ENCODE results near the gene THOC6. TPM values are rescaled to one million over a fixed set of nuclear protein-coding genes. Genes with fewer than 3 reads are reported as not detected.

THOC6 gene
- 36.6 and 40.1 TPM in 2 replicates for total RNA-seq
- long read RNA-seq, transcript THOC6-202 (13 exons, 1,419 nt) = major isoform, 23 of 31 reads
- long read RNA-seq, partial matches to known transcripts = 3 of 31 reads
- long read RNA-seq, other reads (novel, unspliced or antisense) = 4 of 31 reads

DNA sequence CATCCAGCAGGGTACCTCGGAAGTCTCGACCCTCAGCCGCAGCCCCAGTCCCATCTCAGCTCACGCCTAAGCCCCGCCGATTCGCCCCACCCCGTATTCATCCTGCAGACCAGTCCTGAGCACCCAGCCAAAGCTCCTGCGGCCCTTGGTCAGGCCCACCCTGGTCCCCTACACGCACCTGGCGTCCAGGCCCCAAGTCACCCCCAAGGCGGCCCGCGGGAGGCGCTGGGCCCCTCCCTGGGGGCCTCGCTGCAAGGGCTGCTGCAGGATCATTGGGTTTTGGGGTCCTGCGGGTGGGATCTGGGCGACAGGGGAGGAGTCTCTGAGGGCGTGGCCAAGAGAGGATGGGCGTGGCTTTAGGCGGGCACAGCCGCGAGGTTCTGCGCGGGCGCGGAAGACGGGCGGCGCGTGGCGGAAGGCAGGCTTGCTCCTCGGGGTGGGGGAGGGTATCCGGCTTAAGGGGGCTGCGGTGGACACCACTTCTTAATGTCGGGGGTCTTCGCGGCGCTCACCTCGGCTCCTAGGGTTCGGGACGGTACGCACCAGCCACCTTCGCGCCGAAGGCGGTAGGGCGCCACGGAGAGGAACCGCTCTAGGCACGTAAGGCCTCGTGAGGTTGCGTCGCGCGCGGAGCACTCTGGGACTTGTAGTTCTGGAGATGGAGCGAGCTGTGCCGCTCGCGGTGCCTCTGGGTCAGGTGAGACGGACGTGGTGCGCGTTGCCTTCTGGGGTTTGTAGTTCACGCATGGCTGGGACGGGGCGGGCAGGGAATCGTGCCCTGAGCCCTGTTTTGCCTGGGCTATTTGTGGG is at the start of gene THOC6, which contains the start of gene HCFC1R1:
Gene THOC6 (plus strand): TSS at position 367 of the 810 bp plus-strand sequence. CDS start 292 bp downstream, at position 659.
Gene HCFC1R1 (minus strand): TSS at position 274 of the 810 bp plus-strand sequence. CDS start 1 bp downstream, at position 273.
- TF ChIP-seq, protein P1, sequence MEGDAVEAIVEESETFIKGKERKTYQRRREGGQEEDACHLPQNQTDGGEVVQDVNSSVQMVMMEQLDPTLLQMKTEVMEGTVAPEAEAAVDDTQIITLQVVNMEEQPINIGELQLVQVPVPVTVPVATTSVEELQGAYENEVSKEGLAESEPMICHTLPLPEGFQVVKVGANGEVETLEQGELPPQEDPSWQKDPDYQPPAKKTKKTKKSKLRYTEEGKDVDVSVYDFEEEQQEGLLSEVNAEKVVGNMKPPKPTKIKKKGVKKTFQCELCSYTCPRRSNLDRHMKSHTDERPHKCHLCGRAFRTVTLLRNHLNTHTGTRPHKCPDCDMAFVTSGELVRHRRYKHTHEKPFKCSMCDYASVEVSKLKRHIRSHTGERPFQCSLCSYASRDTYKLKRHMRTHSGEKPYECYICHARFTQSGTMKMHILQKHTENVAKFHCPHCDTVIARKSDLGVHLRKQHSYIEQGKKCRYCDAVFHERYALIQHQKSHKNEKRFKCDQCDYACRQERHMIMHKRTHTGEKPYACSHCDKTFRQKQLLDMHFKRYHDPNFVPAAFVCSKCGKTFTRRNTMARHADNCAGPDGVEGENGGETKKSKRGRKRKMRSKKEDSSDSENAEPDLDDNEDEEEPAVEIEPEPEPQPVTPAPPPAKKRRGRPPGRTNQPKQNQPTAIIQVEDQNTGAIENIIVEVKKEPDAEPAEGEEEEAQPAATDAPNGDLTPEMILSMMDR (IDR thresholded peaks at IDR 0.05) = no peak
- peaks cover 33% of the 10 kb centered on the region for H3K4me1 Mint-ChIP-seq (ENCODE audit: unreplicated experiment)
- H3K27me3 Mint-ChIP-seq (ENCODE audit: unreplicated experiment) = peaks cover 2% of the 10 kb centered on the region
- peak; percentile 97 for DNase-seq (ENCODE audit: extremely low spot score, unreplicated experiment)
- peaks cover 2% of the 10 kb centered on the region for H3K36me3 Mint-ChIP-seq (ENCODE audit: unreplicated experiment)
- peak within 1 kb of the TSS; percentile 86 for H3K4me3 Mint-ChIP-seq (ENCODE audit: unreplicated experiment)
- H3K9me3 Mint-ChIP-seq (ENCODE audit: unreplicated experiment) = no peaks in the 10 kb centered on the region
- peak within 1 kb of the TSS; percentile 96 for H3K27ac Mint-ChIP-seq (ENCODE audit: unreplicated experiment)

DNA sequence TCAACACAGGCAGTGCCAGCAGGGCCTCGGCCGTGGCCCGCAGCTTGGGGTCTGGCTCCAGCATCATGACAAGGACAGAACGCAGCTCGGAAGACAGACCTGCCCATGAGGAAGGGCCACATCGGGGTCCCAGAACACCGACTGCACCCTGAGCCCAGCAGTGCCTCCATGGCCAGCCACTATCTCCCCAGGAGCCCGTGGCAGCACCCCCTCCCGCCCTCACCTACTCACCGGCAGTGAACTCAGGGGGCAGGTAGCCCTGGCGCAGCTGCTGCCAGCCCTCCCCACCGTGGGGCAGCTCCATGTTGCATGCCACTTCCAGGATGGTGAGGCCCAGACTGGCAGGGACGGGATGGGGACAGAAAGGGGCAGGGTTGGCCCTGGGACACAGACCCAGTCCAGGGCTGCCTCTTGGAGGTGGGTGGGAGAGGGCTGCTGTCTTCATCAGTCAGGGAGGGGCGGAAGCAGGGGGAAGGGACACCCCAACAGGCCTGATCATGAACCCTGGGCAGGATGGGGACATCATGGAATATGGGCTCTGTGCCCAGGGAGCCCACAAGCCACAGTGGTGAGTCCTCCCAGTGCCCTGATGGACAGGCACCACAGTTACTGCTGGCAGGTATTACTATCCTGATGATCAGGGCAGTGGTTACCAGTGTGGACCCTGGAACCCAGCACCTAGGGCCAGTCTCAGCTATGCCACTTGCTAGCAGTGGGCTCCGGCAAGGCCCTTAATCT is 49.3 kb upstream of the THOC6 start:
- DNase-seq (ENCODE audit: extremely low spot score, unreplicated experiment) = no peak
- Mint-ChIP-seq H3K9me3 (ENCODE audit: unreplicated experiment) (no peaks in the 10 kb centered on the region), H3K27me3 (ENCODE audit: unreplicated experiment) (no peaks in the 10 kb centered on the region), H3K4me1 (ENCODE audit: unreplicated experiment) (peaks cover 13% of the 10 kb centered on the region), H3K27ac (ENCODE audit: unreplicated experiment) (no peak overlapping the region), H3K4me3 (ENCODE audit: unreplicated experiment) (no peak overlapping the region), H3K36me3 (ENCODE audit: unreplicated experiment) (no peaks in the 10 kb centered on the region)
- TF ChIP-seq, protein P1 (IDR thresholded peaks at IDR 0.05) = no peak

GRCh38 chr16:2975161-2975795 is 48.6 kb upstream of the THOC6 start:
- no peak overlapping the region for H3K4me3 Mint-ChIP-seq (ENCODE audit: unreplicated experiment)
- TF ChIP-seq, protein P1 (IDR thresholded peaks at IDR 0.05) = no peak
- H3K27me3 Mint-ChIP-seq (ENCODE audit: unreplicated experiment) = no peaks in the 10 kb centered on the region
- H3K9me3 Mint-ChIP-seq (ENCODE audit: unreplicated experiment) = no peaks in the 10 kb centered on the region
- DNase-seq (ENCODE audit: extremely low spot score, unreplicated experiment) = no peak
- no peaks in the 10 kb centered on the region for H3K36me3 Mint-ChIP-seq (ENCODE audit: unreplicated experiment)
- H3K27ac Mint-ChIP-seq (ENCODE audit: unreplicated experiment) = no peak overlapping the region
- peaks cover 12% of the 10 kb centered on the region for H3K4me1 Mint-ChIP-seq (ENCODE audit: unreplicated experiment)

GRCh38 chr16:2976201-2976600 is 47.6 kb upstream of the THOC6 start:
- TF ChIP-seq, protein P1 (IDR thresholded peaks at IDR 0.05) = no peak
- no peak overlapping the region for H3K4me3 Mint-ChIP-seq (ENCODE audit: unreplicated experiment)
- H3K4me1 Mint-ChIP-seq (ENCODE audit: unreplicated experiment) = peaks cover 11% of the 10 kb centered on the region
- H3K27me3 Mint-ChIP-seq (ENCODE audit: unreplicated experiment) = no peaks in the 10 kb centered on the region
- H3K36me3 Mint-ChIP-seq (ENCODE audit: unreplicated experiment) = no peaks in the 10 kb centered on the region
- no peak for DNase-seq (ENCODE audit: extremely low spot score, unreplicated experiment)
- no peaks in the 10 kb centered on the region for H3K9me3 Mint-ChIP-seq (ENCODE audit: unreplicated experiment)
- no peak overlapping the region for H3K27ac Mint-ChIP-seq (ENCODE audit: unreplicated experiment)
